SK-N-SH treated with all-trans-retinoic acid at 6 μM for 48 hours (cell line): ENCODE measurements around the gene CENPO.

Experiments used
- ARNTL ChIP-seq: fragments of 450-650 bp; formaldehyde crosslinking; IDR thresholded peaks from 2 replicates; pipeline ENCODE4 v1.5.0; 2020; ENCODE audit warnings: low read depth, mild to moderate bottlenecking, moderate library complexity, borderline replicate concordance
- BACH2 ChIP-seq: fragments of 250-450 bp; sonication (Bioruptor Pico); IDR thresholded peaks from 2 replicates; pipeline ENCODE4 v1.9.0; 2021; ENCODE audit warnings: mild to moderate bottlenecking, borderline replicate concordance
- CSDC2 ChIP-seq: fragments of 250-450 bp; sonication (Bioruptor Pico); IDR thresholded peaks from 2 replicates; pipeline ENCODE4 v1.5.0; 2020; ENCODE audit warnings: mild to moderate bottlenecking, moderate library complexity
- GLIS3 ChIP-seq: fragments of 250-450 bp; sonication (Bioruptor Pico); IDR thresholded peaks from 2 replicates; pipeline ENCODE4 v1.5.0; 2020; ENCODE audit warnings: mild to moderate bottlenecking, moderate library complexity
- RARB ChIP-seq: fragments of 250-450 bp; sonication (Bioruptor Pico); IDR thresholded peaks from 2 replicates; pipeline ENCODE4 v1.8.0; 2021; ENCODE audit warnings: mild to moderate bottlenecking, moderate library complexity
- SNAI2 ChIP-seq: fragments of 250-450 bp; sonication (Bioruptor Pico); IDR thresholded peaks from 2 replicates; pipeline ENCODE4 v1.5.0; 2020; ENCODE audit warnings: mild to moderate bottlenecking, moderate library complexity
- TCF4 ChIP-seq: fragments of 250-450 bp; sonication (Bioruptor Pico); IDR thresholded peaks from 2 replicates; pipeline ENCODE4 v1.8.0; 2021; ENCODE audit warnings: mild to moderate bottlenecking, moderate library complexity, borderline replicate concordance
- ZFP3 ChIP-seq: fragments of 250-450 bp; sonication (Bioruptor Pico); IDR thresholded peaks from 2 replicates; pipeline ENCODE4 v1.5.0; 2020; ENCODE audit warnings: mild to moderate bottlenecking, moderate library complexity
- ZFP30 ChIP-seq: fragments of 450-650 bp; formaldehyde crosslinking; IDR thresholded peaks from 2 replicates; pipeline ENCODE4 v1.5.0; 2022; ENCODE audit warnings: mild to moderate bottlenecking, moderate library complexity
- ZNF565 ChIP-seq: fragments of 450-650 bp; formaldehyde crosslinking; conservative IDR thresholded peaks from 2 replicates; pipeline ENCODE4 v1.5.0; 2020; ENCODE audit warnings: low read depth, mild to moderate bottlenecking, moderate library complexity
- TF ChIP-seq, protein P1 (sequence below): fragments of 250-450 bp; sonication (Bioruptor Pico); IDR thresholded peaks from 2 replicates; pipeline ENCODE4 v1.5.1; 2020; ENCODE audit warnings: low read depth, mild to moderate bottlenecking, moderate library complexity
- TF ChIP-seq, protein P2 (sequence below): fragments of 250-450 bp; sonication (Bioruptor Pico); IDR thresholded peaks from 2 replicates; pipeline ENCODE4 v1.5.0; 2020; ENCODE audit warnings: mild to moderate bottlenecking, moderate library complexity
- TF ChIP-seq, protein P3 (sequence below): fragments of 250-450 bp; sonication (Bioruptor Pico); IDR thresholded peaks from 2 replicates; pipeline ENCODE4 v1.8.0; 2020; ENCODE audit warnings: mild to moderate bottlenecking, moderate library complexity, borderline replicate concordance

DNA sequence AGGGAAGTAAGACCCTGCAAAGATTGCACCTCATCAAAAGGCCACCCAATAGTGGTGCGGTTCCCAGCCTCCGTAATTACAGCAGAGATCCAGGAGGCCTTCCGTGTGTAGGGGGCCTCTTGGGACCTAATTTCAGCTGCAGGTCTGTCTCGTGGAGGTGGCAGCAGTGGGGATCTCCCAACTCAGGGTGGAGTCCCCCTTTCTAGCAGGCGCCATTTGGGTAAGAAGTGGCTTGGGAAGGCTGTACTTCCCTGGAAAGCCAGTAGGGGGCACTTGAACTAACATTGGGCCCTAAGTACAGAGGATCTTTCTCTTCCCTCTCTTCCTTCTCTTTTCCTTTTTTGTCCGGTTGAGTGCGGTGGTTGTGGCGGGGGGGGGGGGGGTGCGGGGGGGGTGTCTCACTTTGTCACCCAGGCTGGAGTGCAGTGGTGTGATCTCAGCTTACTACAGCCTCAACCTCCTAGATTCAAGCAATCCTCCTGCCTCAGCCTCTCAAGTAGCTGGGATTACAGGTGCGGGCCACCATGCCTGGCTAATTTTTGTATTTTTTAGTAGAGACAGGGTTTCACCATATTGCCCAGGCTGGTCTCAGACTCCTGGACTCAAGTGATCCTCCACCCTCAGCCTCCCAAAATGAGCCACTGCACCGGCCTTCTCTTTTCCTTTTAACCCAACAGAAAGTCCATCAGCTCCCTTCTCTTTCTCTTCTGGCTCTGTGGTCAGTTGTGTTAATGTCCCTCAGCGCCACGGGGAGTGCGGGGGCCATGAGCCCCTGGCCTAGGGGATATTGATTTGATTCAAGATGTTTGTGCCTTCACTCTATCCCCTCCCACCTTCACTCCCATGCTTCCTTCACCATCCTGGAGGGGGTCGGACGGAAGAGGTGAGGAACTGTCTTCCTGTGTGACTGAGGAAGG lies 32.0 kb downstream of the CENPO start:
- TF ChIP-seq CSDC2 (no peak), ARNTL (CRISPR knock-in tag) (no peak), GLIS3 (CRISPR knock-in tag) (no peak), SNAI2 (CRISPR knock-in tag) (no peak), ZNF565 (CRISPR knock-in tag) (no peak), RARB (CRISPR knock-in tag) (no peak), ZFP30 (CRISPR knock-in tag) (no peak), ZFP3 (CRISPR knock-in tag) (no peak), BACH2 (CRISPR knock-in tag) (no peak), TCF4 (no peak)
- TF ChIP-seq, protein P1, sequence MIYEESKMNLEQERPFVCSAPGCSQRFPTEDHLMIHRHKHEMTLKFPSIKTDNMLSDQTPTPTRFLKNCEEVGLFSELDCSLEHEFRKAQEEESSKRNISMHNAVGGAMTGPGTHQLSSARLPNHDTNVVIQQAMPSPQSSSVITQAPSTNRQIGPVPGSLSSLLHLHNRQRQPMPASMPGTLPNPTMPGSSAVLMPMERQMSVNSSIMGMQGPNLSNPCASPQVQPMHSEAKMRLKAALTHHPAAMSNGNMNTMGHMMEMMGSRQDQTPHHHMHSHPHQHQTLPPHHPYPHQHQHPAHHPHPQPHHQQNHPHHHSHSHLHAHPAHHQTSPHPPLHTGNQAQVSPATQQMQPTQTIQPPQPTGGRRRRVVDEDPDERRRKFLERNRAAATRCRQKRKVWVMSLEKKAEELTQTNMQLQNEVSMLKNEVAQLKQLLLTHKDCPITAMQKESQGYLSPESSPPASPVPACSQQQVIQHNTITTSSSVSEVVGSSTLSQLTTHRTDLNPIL = no peak
- TF ChIP-seq, protein P2, sequence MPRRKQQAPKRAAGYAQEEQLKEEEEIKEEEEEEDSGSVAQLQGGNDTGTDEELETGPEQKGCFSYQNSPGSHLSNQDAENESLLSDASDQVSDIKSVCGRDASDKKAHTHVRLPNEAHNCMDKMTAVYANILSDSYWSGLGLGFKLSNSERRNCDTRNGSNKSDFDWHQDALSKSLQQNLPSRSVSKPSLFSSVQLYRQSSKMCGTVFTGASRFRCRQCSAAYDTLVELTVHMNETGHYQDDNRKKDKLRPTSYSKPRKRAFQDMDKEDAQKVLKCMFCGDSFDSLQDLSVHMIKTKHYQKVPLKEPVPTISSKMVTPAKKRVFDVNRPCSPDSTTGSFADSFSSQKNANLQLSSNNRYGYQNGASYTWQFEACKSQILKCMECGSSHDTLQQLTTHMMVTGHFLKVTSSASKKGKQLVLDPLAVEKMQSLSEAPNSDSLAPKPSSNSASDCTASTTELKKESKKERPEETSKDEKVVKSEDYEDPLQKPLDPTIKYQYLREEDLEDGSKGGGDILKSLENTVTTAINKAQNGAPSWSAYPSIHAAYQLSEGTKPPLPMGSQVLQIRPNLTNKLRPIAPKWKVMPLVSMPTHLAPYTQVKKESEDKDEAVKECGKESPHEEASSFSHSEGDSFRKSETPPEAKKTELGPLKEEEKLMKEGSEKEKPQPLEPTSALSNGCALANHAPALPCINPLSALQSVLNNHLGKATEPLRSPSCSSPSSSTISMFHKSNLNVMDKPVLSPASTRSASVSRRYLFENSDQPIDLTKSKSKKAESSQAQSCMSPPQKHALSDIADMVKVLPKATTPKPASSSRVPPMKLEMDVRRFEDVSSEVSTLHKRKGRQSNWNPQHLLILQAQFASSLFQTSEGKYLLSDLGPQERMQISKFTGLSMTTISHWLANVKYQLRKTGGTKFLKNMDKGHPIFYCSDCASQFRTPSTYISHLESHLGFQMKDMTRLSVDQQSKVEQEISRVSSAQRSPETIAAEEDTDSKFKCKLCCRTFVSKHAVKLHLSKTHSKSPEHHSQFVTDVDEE (CRISPR knock-in tag) = no peak
- TF ChIP-seq, protein P3, sequence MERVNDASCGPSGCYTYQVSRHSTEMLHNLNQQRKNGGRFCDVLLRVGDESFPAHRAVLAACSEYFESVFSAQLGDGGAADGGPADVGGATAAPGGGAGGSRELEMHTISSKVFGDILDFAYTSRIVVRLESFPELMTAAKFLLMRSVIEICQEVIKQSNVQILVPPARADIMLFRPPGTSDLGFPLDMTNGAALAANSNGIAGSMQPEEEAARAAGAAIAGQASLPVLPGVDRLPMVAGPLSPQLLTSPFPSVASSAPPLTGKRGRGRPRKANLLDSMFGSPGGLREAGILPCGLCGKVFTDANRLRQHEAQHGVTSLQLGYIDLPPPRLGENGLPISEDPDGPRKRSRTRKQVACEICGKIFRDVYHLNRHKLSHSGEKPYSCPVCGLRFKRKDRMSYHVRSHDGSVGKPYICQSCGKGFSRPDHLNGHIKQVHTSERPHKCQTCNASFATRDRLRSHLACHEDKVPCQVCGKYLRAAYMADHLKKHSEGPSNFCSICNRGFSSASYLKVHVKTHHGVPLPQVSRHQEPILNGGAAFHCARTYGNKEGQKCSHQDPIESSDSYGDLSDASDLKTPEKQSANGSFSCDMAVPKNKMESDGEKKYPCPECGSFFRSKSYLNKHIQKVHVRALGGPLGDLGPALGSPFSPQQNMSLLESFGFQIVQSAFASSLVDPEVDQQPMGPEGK (CRISPR knock-in tag) = no peak
